Fibroblast of mammary gland (primary cell): ENCODE data around the gene ST3GAL3.

Experiments
- DNase-seq: peaks from one replicate; pipeline ENCODE4 v3.0.0-alpha.2; 2010; ENCODE audit warnings: low read depth
- H3K4me3 ChIP-seq: 2 replicates; pipeline ENCODE4 v1.5.1; 2011; ENCODE audit warnings: low read depth, mild to moderate bottlenecking, low read length, moderate library complexity; ENCODE audit not compliant: control insufficient read depth
- CTCF ChIP-seq: conservative IDR thresholded peaks from 2 replicates; pipeline ENCODE4 v1.5.1; 2011; ENCODE audit warnings: low read depth, low read length, inconsistent platforms; ENCODE audit not compliant: control insufficient read depth, insufficient read depth

The ST3GAL3 gene

DNA sequence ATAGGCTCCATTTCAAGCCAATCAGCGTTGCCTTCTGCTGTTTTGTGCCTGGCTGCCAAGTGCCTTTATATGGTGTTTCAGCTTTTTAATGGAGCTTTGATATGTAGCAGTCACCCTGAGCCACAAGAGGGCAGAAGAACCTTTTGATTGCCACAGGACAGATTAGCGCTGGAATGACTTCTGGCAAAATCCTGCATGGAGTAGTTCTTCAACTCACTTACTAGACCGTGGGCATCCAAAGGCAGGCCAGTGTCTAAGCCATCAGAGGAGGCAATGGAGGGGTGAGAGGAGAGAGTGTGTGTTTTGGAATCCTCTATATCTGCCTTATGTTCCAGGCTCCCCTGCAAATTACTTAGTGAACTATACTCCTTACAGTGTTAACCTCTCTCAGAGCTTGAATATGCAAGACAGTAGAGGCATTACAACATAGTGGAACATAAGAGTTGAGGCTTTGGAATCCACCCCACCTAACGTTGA is 56.2 kb downstream of the ST3GAL3 start:
- TF ChIP-seq CTCF, result peak; percentile 93
- DNase-seq, result peak; percentile 92
- no peak overlapping the region for H3K4me3 ChIP-seq

DNA sequence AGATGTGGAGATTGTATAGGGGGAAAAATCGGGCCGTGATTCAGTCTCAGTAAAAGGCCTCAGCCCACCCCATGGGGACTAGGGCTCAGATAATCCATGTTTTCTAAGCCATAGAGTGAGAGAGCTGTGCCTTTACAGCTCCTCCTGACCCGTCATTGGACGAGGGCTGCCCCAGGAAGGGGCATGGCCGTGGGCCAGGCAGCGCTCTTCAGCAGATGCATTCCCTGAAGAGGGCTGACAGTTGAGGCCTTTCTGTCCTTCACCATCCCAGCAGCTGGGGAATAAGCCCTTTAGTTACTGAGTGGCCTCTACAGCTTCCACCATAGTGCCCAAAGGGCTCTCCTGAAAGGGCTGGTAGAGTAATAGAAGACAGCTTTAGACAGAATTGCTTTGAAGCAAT is 57.2 kb downstream of the ST3GAL3 start:
- H3K4me3 ChIP-seq, result no peak overlapping the region
- no peak for DNase-seq
- TF ChIP-seq CTCF, result no peak

- H3K4me3 ChIP-seq, result no peak overlapping the region
Observed at GRCh38 chr1:43766086-43766784, 58.9 kb downstream of the ST3GAL3 start.

GRCh38 chr1:43766818-43767525 is 59.6 kb downstream of the ST3GAL3 start:
- DNase-seq, result no peak
- H3K4me3 ChIP-seq, result no peak overlapping the region
- no peak for TF ChIP-seq CTCF

More at GRCh38 chr1:43766086-43766784, 58.9 kb downstream of the ST3GAL3 start:
- TF ChIP-seq CTCF, result no peak
- DNase-seq, result no peak

DNA sequence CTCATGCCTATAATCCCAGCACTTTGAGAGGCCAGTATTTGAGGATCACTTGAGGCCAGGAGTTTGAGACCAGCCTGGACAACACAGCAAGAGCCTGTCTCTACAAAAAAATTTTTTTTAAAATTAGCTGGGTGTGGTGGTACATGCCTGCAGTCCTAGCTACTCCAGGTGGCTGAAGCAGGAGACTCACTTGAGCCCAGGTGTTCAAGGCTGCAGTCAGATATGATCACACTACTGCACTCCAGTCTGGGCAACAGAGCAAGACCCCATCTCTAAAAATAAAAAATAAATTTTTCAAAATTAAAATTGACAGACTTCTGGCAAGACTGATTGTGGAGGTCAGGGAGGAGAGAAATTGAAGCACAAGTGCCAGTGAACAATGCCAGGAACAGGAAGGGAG is 60.8 kb downstream of the ST3GAL3 start:
- no peak for DNase-seq
- TF ChIP-seq CTCF, result no peak
- H3K4me3 ChIP-seq, result no peak overlapping the region

DNA sequence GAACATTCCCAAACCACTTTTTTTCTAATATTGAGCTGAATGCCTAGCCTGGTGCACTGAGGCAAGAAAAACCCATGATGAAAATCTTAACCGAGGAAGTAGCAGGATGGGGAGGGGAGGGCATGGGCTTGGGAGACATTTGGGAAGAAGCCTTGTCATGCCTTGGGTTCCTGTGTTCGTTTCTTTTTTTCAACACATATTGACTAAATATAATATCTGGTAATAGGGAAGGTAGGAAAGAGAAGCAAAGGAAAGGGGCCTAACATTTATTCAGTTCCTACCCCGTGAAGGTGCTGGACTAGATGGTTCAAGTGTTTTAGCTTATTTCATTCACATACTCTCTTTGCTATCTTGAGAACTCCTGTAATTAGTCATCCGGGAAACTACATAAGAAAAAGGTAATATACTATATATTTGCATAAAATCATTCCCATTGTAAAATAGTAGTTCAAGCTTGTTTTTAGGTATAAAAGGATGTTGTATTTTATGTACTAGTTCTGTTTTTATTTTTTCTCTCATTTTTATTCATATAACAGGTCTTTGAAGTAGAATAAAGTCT is 62.1 kb downstream of the ST3GAL3 start:
- no peak for DNase-seq
- TF ChIP-seq CTCF, result no peak
- H3K4me3 ChIP-seq, result no peak overlapping the region
